Fibroblast of the aortic adventitia (primary cell): ENCODE data around the gene FBRSL1. TPM values are rescaled to one million over a fixed set of nuclear protein-coding genes. Genes with fewer than 3 reads are reported as not detected.
A peak's percentile ranks its signal among the peaks of the same experiment; 100 is the strongest.

ENCODE experiments used
- DNase-seq: peaks from one replicate; pipeline ENCODE4 v3.0.0-alpha.2; 2010; ENCODE audit warnings: low read depth
- H3K4me3 ChIP-seq: 2 replicates; pipeline ENCODE4 v1.5.1; 2011; ENCODE audit warnings: low read depth, mild to moderate bottlenecking, control low read depth, low read length, moderate library complexity
- total RNA-seq: library from RNA; depleted of rRNA; stranded (reverse); fragments of >200 nt; gene quantifications from 2 replicates; pipeline ENCODE4 v1.2.3, GENCODE V29; 2012; ENCODE audit warnings: low replicate concordance
- TF ChIP-seq, protein P1 (sequence below): IDR thresholded peaks from 2 replicates; pipeline ENCODE4 v1.5.1; 2011; ENCODE audit warnings: mild to moderate bottlenecking, low read length, control low read depth, inconsistent platforms; ENCODE audit not compliant: insufficient read depth

Gene FBRSL1
- total RNA-seq, 1 donor = 5.2 TPM

DNA sequence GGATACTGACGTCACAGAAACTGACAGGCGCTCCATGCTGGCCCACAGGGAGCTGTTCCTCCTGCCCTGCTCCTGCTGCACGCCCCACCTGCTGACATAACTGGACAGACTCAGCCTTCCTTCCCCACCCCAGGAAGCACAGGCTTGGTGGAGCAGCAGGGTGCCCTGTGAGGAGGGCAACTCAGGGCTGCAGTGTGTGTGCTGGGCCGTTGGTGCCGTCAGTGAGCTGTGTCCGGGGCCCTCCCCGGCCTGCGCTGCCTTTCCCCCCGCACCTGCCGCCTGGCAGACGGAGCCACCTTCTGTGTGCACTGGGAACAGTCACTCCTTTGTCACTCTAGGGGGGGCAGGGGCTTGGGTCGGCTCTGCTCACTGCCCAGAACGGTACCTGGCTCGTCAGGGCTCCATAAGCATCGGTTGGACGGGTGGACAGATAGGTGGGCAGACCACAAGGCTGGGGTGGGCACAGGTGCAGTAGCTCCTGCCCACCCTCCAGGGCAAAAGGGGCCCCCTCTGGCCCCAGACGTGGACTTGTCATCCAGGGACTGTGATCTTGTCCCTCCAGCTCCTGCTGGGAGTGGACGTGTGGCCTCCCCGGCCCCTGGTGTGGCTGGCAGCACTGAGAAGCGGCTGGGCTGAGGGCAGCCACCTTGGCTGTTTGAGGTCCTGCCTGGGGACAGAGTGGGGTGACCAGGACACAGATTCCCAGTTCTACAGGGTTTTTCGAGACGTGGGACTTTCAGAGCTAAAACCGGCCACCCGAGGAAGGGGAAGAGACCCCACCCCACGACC, 32.8 kb downstream of the FBRSL1 start:
- TF ChIP-seq, protein P1, sequence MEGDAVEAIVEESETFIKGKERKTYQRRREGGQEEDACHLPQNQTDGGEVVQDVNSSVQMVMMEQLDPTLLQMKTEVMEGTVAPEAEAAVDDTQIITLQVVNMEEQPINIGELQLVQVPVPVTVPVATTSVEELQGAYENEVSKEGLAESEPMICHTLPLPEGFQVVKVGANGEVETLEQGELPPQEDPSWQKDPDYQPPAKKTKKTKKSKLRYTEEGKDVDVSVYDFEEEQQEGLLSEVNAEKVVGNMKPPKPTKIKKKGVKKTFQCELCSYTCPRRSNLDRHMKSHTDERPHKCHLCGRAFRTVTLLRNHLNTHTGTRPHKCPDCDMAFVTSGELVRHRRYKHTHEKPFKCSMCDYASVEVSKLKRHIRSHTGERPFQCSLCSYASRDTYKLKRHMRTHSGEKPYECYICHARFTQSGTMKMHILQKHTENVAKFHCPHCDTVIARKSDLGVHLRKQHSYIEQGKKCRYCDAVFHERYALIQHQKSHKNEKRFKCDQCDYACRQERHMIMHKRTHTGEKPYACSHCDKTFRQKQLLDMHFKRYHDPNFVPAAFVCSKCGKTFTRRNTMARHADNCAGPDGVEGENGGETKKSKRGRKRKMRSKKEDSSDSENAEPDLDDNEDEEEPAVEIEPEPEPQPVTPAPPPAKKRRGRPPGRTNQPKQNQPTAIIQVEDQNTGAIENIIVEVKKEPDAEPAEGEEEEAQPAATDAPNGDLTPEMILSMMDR = no peak
- no peak overlapping the region for H3K4me3 ChIP-seq
- DNase-seq = no peak

DNA sequence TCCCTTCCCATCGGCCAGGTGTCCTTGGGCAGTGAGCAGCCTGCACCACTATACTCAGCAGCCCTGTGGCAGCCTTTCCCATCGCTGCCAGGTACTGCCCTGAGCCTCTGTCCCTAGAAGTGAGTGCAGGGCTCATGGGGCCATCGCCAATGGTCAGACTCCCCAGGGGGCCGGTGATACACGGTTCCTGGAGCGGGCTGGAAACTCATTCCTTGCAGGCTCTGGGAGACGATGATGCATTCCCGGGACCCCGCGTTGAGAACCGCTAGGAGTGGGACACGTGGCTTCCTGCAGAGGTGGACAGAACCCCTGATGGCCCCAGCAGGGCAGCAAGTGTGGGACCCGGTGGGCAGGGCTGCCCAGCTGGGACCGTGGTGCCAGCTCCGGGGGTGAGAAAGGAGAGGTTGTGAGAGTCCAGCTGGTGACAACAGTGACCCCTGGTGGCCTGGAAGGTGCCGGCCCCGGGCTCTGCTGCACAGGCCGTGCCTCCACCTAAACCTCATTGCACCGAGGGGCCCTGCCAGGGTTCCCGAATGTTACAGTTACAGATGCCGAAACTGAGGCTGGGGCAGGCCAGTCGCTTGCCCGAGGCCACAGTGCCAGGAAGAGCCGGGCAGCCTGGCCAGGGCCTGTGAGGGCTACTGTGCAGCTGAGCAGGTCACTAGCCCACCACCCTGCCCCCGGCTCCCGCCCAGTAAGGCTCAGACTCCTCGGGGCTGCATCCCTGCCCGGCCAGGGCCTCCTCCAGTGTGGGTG, 33.8 kb downstream of the FBRSL1 start:
- no peak overlapping the region for H3K4me3 ChIP-seq
- TF ChIP-seq, protein P1 = peak; percentile 80
- DNase-seq = peak; percentile 43

DNA sequence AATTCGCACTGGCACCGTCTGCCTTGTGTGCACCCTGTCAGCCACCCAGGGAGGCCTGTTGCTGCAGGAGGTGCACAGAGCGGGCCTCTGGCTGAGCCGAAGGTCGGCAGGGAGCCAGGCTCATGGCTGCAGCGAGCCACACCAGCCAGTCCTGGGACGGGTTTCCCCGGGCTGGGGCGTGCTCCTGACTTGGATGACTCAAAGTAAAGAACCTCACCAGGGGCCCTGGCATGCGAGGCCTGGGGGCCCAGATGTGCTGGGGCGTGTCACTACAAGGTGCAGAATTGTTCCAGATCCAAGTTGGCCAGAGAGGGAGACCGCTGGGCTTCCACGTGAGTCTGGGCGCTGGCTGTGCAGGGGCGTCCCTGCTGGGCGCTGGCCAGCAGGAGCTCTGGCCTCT, 34.5 kb downstream of the FBRSL1 start:
- H3K4me3 ChIP-seq = no peak overlapping the region
- peak; percentile 78 for DNase-seq
- TF ChIP-seq, protein P1 = no peak

DNA sequence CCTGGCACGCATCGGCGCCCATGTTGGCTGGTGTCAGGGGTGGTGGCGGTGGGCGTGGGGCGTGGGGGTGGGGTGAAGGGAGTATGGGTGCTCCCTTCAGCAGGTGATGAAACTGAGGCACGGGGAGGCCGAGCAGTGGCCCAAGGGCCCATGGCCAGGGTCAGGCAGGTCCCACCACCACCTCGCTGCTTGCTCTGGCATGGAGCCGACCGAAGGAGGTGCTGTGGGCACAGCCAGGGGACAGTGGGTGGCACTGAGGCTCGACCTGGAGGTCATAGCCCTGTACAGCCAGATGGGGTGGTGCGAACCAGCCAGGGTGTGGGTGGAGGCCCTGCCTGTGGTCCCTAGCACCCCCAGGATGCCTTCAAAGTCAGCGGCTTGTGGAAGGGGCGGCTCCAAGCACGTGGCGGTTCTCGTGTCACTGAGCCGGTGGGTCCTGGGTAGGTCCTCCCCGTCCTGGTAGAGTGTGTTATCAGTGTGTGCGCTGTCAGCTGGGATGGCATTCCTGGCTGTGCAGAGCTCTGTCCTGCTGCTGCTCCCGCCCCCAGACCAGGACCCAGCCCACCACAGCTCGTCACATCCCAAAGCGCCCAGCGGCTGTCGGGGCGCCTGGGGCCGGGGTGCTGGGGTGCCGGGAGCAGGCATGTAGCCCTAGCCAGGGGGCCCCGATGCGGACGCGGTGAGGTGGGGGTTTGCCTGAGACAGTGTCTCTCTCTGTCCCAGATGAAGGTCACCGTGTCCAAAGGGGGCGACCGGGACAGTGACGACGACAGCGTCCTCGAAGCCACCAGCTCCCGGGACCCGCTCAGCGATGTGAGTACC, 35.3 kb downstream of the FBRSL1 start:
- no peak overlapping the region for H3K4me3 ChIP-seq
- TF ChIP-seq, protein P1 = no peak
- no peak for DNase-seq

DNA sequence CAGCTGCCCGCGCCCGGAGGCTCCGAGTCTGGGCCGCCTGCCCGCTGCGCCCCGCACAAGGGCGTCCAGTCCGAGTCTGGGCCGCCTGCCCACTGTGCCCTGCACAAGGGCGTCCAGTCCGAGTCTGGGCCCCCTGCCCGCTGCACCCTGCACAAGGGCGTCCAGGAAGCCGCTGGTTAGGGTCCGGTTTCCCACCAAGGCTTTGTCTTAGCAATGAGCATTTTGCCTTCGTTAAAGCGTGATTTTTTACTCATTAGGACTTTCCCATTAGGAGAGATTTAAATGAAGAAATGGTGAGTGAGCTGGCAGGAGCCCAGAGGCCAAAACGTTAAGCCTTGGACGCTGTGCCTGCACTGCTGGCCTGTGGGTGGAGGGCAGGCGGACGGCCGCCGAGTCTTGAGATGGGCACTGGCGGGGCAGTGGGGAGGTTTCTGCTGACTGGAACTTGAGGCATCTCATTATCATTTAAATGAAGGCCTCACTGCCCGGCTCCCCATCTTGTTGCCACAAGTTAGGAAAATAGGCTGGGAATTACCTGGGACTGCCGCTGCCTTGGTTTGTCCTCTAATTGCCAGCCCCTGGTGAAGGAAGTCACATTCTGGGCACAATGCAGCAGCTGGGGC, 36.0 kb downstream of the FBRSL1 start:
- TF ChIP-seq, protein P1 = no peak
- no peak for DNase-seq
- H3K4me3 ChIP-seq = no peak overlapping the region

DNA sequence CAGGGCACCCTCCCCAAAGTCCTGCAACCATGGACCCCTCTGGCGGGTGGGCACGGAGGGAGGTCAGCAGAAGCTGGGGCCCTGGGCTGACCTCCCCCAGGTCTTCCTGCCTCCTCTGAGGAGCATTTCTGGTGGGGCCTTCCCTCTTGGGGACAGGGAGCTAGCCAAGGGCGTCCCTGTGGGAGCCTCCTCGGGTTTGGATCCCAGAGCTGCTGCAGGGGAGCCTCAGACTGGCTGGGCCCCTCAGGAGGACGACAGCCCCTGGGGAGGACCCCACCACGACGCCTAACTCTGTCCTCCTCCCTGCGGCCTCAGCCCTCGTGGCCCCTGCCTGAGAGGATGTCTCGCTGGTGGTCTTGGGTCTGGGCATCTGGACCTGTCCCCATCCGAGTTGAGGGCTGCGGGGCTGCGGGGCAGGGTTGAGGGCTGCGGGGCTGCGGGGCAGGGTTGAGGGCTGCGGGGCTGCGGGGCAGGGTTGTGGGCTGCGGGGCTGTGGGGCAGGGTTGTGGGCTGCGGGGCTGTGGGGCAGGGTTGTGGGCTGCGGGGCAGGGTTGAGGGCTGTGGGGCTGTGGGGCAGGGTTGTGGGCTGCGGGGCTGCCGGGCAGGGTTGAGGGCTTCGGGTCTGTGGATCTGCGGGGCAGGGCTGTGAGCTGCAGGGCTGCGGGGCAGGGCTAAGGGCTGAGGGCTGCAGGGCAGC, 37.4 kb downstream of the FBRSL1 start:
- no peak for DNase-seq
- no peak overlapping the region for H3K4me3 ChIP-seq
- TF ChIP-seq, protein P1 = no peak
